ENCODE data around the gene ARL16.

DNA sequence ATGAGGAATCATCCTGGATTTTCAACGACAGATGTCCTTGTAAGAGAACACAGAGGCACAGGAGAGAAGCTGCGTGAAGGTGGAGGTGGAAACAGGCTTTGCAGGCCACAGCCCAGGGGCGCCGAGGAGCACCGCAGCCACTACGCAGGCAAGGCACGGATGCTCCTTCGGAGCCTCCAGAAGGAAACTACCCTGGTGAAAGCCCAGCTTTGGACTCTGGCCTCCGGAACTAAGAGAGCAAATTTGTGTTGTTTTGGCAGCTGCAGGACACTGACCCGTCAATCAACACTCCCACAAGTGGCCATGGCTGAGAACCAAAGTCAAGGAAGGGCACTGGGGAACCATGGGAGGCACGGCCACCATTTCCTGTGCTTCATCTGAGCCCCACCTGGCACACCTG lies 3.4 kb downstream of the ARL16 start:
- TF ChIP-seq BHLHE40 (IDR thresholded peaks at IDR 0.05; ENCODE audit: borderline replicate concordance) (no peak), FOXA1 (IDR thresholded peaks at IDR 0.05) (no peak), CTBP1 (IDR thresholded peaks at IDR 0.05; ENCODE audit: borderline replicate concordance) (no peak), SUZ12 (IDR thresholded peaks at IDR 0.05) (no peak), FOXM1 (IDR thresholded peaks at IDR 0.05; ENCODE audit: borderline replicate concordance) (no peak), L3MBTL2 (conservative IDR thresholded peaks at IDR 0.05) (no peak), ZNF384 (IDR thresholded peaks at IDR 0.05) (no peak)

Data from HEK293T (cell line).